ENCODE results near the gene RPL18. TPM values are rescaled to one million over a fixed set of nuclear protein-coding genes. Genes with fewer than 3 reads are reported as not detected.

Gene RPL18
- total RNA-seq, 6 donors from 2014 or later: 950 to 1,930 (median 1,443) TPM

DNA sequence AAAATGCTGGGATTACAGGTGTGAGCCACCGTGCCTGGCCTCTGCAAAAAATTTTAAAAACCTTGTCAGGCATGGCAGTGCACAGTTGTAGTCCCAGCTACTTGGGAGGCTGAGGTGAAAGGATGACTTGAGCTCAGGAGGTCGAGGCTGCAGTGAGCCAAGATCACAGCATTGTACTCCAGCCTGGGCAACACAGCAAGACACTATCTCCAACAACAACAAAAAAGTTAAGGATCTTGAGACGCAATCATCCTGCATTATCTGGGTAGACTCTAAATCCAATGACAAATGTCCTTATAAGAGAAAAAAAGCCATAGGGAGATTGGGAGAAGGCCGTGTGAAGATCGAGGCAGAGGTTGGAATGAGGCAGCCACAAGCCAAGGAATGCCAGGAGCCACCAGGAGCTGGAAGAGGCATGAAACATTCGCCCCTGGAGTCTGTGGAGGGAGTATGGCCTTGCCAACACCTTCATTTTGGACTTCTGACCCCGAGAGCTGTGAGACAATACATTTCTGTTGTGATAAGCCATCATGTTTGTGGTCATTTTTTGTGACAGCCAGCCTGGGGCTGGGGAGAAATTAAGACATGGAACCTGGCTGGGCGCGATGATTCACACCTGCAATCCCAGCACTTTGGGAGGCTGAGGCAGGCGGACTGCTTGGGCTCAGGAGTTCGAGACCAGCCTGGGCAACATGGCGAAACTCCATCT, 32.1 kb upstream of the RPL18 start:
- no peaks in the 10 kb centered on the region for H3K9me3 ChIP-seq
- no peak overlapping the region for H3K4me3 ChIP-seq
- H3K4me1 ChIP-seq: peaks cover 0 to 7% (median 5%) of the 10 kb centered on the region in 4 donors
- TF ChIP-seq POLR2AphosphoS5 (IDR thresholded peaks at IDR 0.05) (no peak), POLR2A (IDR thresholded peaks at IDR 0.05) (no peak), CTCF (IDR thresholded peaks at IDR 0.05) (no peak), EP300 (IDR thresholded peaks at IDR 0.05) (no peak)
- H3K27ac ChIP-seq: no peak overlapping the region
- ATAC-seq (ENCODE audit: low FRiP score in 2 of 2) (no peak), DNase-seq (no peak)
- H3K36me3 ChIP-seq: no peaks in the 10 kb centered on the region
- WGBS, 2 donors: 91 to 93% methylated on average over 12 of the region's 12 CpGs
- H3K27me3 ChIP-seq: no peaks in the 10 kb centered on the region

- no peaks in the 10 kb centered on the region for H3K36me3 ChIP-seq
- no peaks in the 10 kb centered on the region for H3K27me3 ChIP-seq
- TF ChIP-seq POLR2A (IDR thresholded peaks at IDR 0.05): no peak
- no peak for TF ChIP-seq EP300 (IDR thresholded peaks at IDR 0.05)
- no peak for TF ChIP-seq POLR2AphosphoS5 (IDR thresholded peaks at IDR 0.05)
- TF ChIP-seq CTCF (IDR thresholded peaks at IDR 0.05): no peak
- DNase-seq (no peak), ATAC-seq (ENCODE audit: low FRiP score in 2 of 2) (no peak)
- WGBS, 2 donors: 65 to 72% methylated on average over 2 of the region's 2 CpGs
- H3K27ac ChIP-seq: no peak overlapping the region
- H3K9me3 ChIP-seq: no peaks in the 10 kb centered on the region
- H3K4me1 ChIP-seq: peaks cover 17 to 23% (median 23%) of the 10 kb centered on the region in 4 donors
- H3K4me3 ChIP-seq: no peak overlapping the region
Measured at GRCh38 chr19:48648134-48648533, 29.2 kb upstream of the RPL18 start.

- DNase-seq (no peak), ATAC-seq (ENCODE audit: low FRiP score in 2 of 2) (no peak)
- peak overlapping the region; percentile 74 to 92 (median 83) for H3K27ac ChIP-seq
- no peaks in the 10 kb centered on the region for H3K27me3 ChIP-seq
- TF ChIP-seq EP300 (IDR thresholded peaks at IDR 0.05) (no peak), CTCF (IDR thresholded peaks at IDR 0.05) (peak in 1 of 6 experiments; percentile 4)
- 9 to 13% methylated on average over 8 to 10 of the region's 10 CpGs for WGBS, 2 donors
- H3K9me3 ChIP-seq: no peaks in the 10 kb centered on the region
- H3K36me3 ChIP-seq: no peaks in the 10 kb centered on the region
- H3K4me1 ChIP-seq: peaks cover 17 to 23% (median 23%) of the 10 kb centered on the region in 4 donors
- peak overlapping the region in 3 of 4 donors; percentile 47 to 68 (median 50) for H3K4me3 ChIP-seq
Measured at GRCh38 chr19:48646722-48647216, 27.8 kb upstream of the RPL18 start.

DNA sequence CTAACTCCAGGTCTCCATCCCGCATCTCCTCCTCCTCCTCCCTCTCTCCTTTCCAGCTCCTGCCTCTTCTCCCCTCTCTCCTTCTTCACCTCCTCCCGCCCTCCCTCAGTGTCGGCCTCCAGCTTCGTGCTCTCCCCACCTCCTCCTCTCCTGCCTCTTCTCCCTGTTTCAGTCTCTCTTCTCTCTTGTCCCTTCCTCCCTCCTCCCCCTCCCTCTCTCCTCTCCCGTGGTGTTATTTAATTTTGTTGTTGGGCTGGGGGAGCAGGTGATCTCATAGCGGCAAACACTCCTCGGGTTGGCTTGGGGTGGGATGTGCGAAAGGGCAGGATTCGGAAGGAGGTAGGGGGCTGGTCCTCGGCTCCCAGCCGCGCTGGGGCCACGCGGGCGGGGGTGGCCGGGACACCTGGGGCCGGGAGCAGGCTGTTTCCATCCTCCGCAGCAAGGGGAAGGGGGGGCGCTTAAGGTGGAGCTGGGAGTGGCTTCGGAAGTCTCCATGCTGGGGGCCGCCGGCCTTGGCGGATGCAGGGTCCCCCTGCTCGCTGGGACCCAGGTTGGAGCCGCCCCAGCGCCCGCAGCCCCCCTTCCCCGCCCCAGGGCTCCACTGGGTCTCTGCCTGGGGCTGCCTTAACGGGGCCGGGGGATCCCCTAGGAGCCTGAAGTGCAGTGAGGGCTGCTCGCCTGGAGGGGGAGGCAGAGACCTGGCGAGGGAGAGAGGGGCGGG, 27.2 kb upstream of the RPL18 start, which contains the start of gene CA11:
TSS of gene CA11 (minus strand) at position 187 of the 721 bp plus-strand sequence. CDS start 555 bp downstream, outside the sequence.
- 1% methylated on average over 20 to 30 of the region's 33 CpGs for WGBS, 2 donors
- H3K36me3 ChIP-seq: no peaks in the 10 kb centered on the region
- no peaks in the 10 kb centered on the region for H3K9me3 ChIP-seq
- H3K27me3 ChIP-seq: no peaks in the 10 kb centered on the region
- DNase-seq (peak; percentile 92), ATAC-seq (ENCODE audit: low FRiP score in 2 of 2) (peak; percentile 94 to 96)
- TF ChIP-seq EP300 (IDR thresholded peaks at IDR 0.05): no peak
- TF ChIP-seq POLR2A (IDR thresholded peaks at IDR 0.05): peak in 1 of 4 donors; percentile 37
- peak; percentile 85 to 97 (median 92) for TF ChIP-seq CTCF (IDR thresholded peaks at IDR 0.05)
- TF ChIP-seq POLR2AphosphoS5 (IDR thresholded peaks at IDR 0.05): peak in 1 of 2 donors; percentile 30
- H3K4me3 ChIP-seq: peak within 1 kb of the TSS; percentile 47 to 68 (median 56)
- H3K4me1 ChIP-seq: peaks cover 17 to 23% (median 23%) of the 10 kb centered on the region in 4 donors
- peak within 1 kb of the TSS; percentile 74 to 92 (median 83) for H3K27ac ChIP-seq
